Suprapubic skin (tissue), 4 donors: Measurements from ENCODE around the gene CELA1. TPM values are rescaled to one million over a fixed set of nuclear protein-coding genes. Genes with fewer than 3 reads are reported as not detected.

ENCODE experiments used
- DNase-seq, 2 donors: peaks; one replicate each; pipeline ENCODE4 v3.0.0-alpha.2; 2019; ENCODE audit warnings: low spot score in 2 of 2
- H3K27ac ChIP-seq: fragments of 200-600 bp; sonication (generic); one replicate; pipeline ENCODE4 v1.5.1; 2019
- H3K27me3 ChIP-seq: fragments of 200-600 bp; sonication (generic); one replicate; pipeline ENCODE4 v1.5.1; 2019
- H3K36me3 ChIP-seq: fragments of 200-600 bp; sonication (generic); one replicate; pipeline ENCODE4 v1.5.1; 2019
- H3K4me1 ChIP-seq: fragments of 200-600 bp; sonication (generic); one replicate; pipeline ENCODE4 v1.5.1; 2019
- H3K4me3 ChIP-seq: fragments of 200-600 bp; sonication (generic); one replicate; pipeline ENCODE4 v1.5.1; 2019; ENCODE audit warnings: mild to moderate bottlenecking
- H3K9me3 ChIP-seq: fragments of 200-600 bp; sonication (generic); one replicate; pipeline ENCODE4 v1.5.1; 2019
- EP300 ChIP-seq: sonication (generic); formaldehyde crosslinking; IDR thresholded peaks from one replicate; pipeline ENCODE4 v1.6.1; 2017; ENCODE audit warnings: antibody characterized with exemption
- POLR2A ChIP-seq, 2 donors: fragments of 450-650 bp; IDR thresholded peaks; one replicate each; pipeline ENCODE4 v1.6.1; 2017; ENCODE audit warnings: antibody characterized with exemption in 2 of 2, mild to moderate bottlenecking in 2 of 2, moderate library complexity in 2 of 2
- POLR2AphosphoS5 ChIP-seq, 3 donors: sonication (generic); formaldehyde crosslinking; IDR thresholded peaks; one replicate each; pipeline ENCODE4 v1.6.1; 2017; ENCODE audit warnings: antibody characterized with exemption in 3 of 3
- whole genome bisulfite sequencing: methylation state at CpG from one replicate; pipeline ENCODE4 v1.1.5; 2018; 5-methylcytosine and 5-hydroxymethylcytosine counted together
- total RNA-seq, 4 donors: library from RNA; depleted of rRNA; stranded (reverse); fragments of >200 nt; gene quantifications; one replicate each; pipeline ENCODE4 v1.1.0, GENCODE V29; 2016
- TF ChIP-seq, protein P1 (sequence below), 2 donors: fragments of 200-600 bp in 1 of 2; fragments of 450-650 bp in 1 of 2; sonication (generic) in 1 of 2; IDR thresholded peaks; one replicate each; pipeline ENCODE4 v1.5.1; 2016 to 2019; ENCODE audit warnings: antibody characterized with exemption in 2 of 2, mild to moderate bottlenecking in 1 of 2, moderate library complexity in 1 of 2

The CELA1 gene
- total RNA-seq, 4 donors from 2014 or later = not detected

DNA sequence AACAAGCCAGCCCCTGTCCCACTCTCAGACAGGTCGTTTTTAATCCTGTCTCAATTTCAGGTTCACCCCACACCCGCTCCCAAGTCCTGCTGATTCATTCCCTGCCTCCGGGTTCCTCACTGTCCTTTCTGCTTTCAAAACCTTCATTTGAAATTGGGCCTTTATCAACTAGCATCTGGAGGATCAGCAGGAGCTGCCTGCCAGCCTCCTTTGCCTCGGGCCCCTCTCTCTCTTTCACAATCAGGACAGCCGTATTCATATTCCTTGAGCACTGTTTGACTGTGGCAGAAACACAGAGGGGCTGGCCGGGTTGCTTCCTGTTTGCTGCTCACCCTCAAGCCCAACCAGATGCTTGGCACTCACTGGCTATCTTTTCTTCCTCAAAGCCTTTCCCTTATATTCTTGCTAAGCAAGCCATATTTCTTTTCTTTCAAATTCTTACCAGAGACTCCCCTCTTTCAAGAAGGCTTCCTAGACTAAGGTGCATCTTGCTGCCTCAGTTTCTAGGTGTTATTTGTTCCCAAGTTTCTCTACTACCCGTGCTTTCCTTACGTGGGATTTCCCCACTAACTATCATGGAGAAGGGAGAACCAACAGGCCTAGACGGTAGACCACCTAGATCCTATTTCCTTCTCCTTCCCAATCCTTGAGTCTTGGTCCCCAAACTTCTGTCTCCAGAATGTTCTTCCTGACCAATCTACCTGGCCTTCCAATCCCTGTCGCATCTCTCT, 41.8 kb upstream of the CELA1 start:
- no peaks in the 10 kb centered on the region for H3K9me3 ChIP-seq
- no peak overlapping the region for H3K4me3 ChIP-seq
- no peak for DNase-seq
- H3K36me3 ChIP-seq = no peaks in the 10 kb centered on the region
- no peak for TF ChIP-seq POLR2AphosphoS5 (IDR thresholded peaks at IDR 0.05)
- TF ChIP-seq, protein P1, sequence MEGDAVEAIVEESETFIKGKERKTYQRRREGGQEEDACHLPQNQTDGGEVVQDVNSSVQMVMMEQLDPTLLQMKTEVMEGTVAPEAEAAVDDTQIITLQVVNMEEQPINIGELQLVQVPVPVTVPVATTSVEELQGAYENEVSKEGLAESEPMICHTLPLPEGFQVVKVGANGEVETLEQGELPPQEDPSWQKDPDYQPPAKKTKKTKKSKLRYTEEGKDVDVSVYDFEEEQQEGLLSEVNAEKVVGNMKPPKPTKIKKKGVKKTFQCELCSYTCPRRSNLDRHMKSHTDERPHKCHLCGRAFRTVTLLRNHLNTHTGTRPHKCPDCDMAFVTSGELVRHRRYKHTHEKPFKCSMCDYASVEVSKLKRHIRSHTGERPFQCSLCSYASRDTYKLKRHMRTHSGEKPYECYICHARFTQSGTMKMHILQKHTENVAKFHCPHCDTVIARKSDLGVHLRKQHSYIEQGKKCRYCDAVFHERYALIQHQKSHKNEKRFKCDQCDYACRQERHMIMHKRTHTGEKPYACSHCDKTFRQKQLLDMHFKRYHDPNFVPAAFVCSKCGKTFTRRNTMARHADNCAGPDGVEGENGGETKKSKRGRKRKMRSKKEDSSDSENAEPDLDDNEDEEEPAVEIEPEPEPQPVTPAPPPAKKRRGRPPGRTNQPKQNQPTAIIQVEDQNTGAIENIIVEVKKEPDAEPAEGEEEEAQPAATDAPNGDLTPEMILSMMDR (IDR thresholded peaks at IDR 0.05) = no peak
- no peak for TF ChIP-seq EP300
- TF ChIP-seq POLR2A (IDR thresholded peaks at IDR 0.05) = no peak
- H3K27me3 ChIP-seq = peaks cover 4% of the 10 kb centered on the region
- whole genome bisulfite sequencing = 38% methylated on average over 10 of the region's 10 CpGs
- H3K27ac ChIP-seq = no peak overlapping the region
- peaks cover 50% of the 10 kb centered on the region for H3K4me1 ChIP-seq

DNA sequence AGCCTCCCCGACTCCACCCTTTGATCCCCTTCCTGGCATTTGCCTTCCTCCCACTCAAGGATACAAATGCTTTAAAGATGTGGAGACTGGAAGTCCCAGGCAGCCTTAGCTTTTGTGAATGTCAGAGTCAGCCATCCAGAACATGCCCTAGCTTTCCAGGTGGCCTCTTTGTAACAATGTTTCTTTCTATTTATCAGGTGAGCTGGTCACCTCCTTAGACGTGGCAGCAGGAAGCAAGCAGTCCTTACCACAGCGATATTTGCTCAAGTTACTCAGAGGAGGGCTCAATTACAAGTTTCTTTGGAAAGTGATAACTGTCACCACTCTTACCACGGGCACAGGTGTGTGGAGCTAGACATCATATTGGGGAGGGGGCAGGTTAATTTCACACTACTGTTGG, 39.9 kb upstream of the CELA1 start:
- Histone ChIP-seq H3K4me1 (peaks cover 31% of the 10 kb centered on the region), H3K27me3 (peaks cover 2% of the 10 kb centered on the region), H3K36me3 (no peaks in the 10 kb centered on the region), H3K9me3 (no peaks in the 10 kb centered on the region), H3K27ac (no peak overlapping the region), H3K4me3 (no peak overlapping the region)
- 80% methylated on average over 4 of the region's 4 CpGs for WGBS
- DNase-seq = no peak
- TF ChIP-seq POLR2A (IDR thresholded peaks at IDR 0.05) (no peak), EP300 (no peak), POLR2AphosphoS5 (IDR thresholded peaks at IDR 0.05) (no peak)
- TF ChIP-seq, protein P1 (IDR thresholded peaks at IDR 0.05) = no peak

DNA sequence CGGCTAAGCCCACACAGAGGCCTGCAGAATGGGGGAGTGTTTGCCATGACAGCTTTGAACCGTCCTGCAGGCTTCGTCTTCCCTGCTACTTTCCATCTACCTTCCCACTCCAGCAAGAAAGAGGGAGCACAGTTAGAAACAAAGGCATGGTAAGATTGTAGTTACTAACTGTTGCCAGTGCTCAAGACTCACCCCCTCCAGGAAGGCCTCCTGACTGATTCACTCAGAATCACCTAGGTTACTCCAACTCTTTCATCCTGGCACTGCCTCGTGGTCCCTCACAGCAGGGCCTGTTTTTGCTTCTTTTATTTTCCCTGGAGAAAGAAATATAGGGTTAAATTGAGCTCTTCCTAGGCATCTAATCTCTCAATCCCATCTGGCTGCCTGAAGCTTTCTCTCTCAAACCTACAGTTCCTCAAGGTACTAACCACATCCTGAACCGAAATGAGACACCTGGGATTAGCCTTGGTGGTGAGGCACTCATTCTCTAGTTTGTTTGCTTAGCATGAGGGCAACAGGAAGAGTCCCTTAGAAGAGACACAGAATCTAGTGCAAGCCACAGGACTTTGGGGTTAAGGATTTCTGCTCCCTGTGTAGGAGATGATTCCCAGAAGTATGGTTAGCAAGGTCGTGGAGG, 36.9 kb upstream of the CELA1 start:
- H3K27me3 ChIP-seq = no peaks in the 10 kb centered on the region
- WGBS = 74% methylated on average over 6 of the region's 6 CpGs
- TF ChIP-seq, protein P1 (IDR thresholded peaks at IDR 0.05) = no peak
- no peak for TF ChIP-seq POLR2A (IDR thresholded peaks at IDR 0.05)
- no peak for TF ChIP-seq EP300
- TF ChIP-seq POLR2AphosphoS5 (IDR thresholded peaks at IDR 0.05) = no peak
- DNase-seq = no peak
- H3K4me3 ChIP-seq = no peak overlapping the region
- peaks cover 13% of the 10 kb centered on the region for H3K4me1 ChIP-seq
- no peak overlapping the region for H3K27ac ChIP-seq
- no peaks in the 10 kb centered on the region for H3K9me3 ChIP-seq
- peaks cover 3% of the 10 kb centered on the region for H3K36me3 ChIP-seq

DNA sequence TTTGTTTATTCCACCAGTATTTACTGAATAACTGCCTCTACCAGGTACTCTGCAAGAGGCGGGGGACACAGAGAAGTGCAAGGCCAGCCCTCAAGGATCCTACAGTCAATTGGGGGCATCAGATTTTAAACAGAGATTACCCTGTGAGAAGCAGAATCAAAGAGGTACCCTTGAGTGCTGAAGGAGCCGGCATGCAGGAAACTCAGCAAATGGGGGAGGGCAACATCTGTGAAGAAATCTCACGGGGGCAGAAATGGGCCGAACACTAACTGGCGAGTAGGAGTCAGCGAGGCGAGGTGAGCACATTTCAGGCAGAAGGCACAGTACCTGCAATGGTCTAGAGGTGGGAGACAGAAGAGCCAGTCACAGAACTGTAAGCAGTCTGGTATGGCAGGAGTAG, 35.7 kb upstream of the CELA1 start:
- no peak for TF ChIP-seq POLR2A (IDR thresholded peaks at IDR 0.05)
- WGBS = 86% methylated on average over 7 of the region's 7 CpGs
- peaks cover 5% of the 10 kb centered on the region for H3K4me1 ChIP-seq
- no peak overlapping the region for H3K4me3 ChIP-seq
- no peaks in the 10 kb centered on the region for H3K27me3 ChIP-seq
- DNase-seq = no peak
- no peaks in the 10 kb centered on the region for H3K9me3 ChIP-seq
- peaks cover 3% of the 10 kb centered on the region for H3K36me3 ChIP-seq
- no peak overlapping the region for H3K27ac ChIP-seq

DNA sequence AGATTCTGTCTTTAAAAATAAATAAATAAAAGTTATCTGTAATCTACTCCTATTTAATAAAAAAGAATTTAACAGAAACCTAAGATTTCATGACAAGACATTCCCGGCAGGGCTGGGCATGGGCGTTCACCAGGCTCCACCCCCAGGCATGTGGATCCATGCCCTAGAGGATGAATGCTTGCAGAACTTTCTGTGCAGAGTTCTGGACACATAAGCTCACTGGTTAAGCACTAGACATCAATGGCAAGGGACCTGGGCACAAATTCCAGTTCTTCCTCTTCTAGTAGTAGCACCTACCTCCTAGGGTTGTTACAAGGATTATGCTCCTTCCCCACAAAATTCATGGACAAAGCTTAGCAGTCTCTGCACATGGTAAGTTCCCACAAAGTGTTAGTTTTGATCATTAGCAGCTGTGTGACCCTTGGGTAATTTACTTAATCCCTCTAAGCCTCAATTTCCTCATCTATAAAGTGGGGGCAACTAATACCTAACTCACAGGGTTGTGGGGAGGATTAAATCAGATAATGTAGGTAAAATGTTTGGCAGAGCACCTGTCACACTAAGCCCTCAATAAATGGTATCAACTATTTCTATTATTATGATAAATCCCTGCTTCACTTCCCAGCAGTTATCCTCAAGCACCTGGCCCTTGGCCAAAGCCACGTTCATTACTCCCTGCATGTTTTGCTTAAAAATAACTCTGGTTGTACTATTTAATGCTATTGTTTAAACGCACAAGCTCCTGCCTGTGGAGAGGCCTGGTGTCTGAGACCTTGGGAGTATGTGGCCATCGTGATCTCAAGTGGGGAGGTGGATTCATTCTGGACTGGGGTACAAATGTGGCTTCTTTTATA, 35.0 kb upstream of the CELA1 start:
- H3K36me3 ChIP-seq = peaks cover 3% of the 10 kb centered on the region

More for the DNA sequence above, 35.0 kb upstream of the CELA1 start:
- 45% methylated on average over 5 of the region's 5 CpGs for WGBS
- peaks cover 5% of the 10 kb centered on the region for H3K4me1 ChIP-seq
- H3K9me3 ChIP-seq = no peaks in the 10 kb centered on the region
- H3K4me3 ChIP-seq = no peak overlapping the region
- no peaks in the 10 kb centered on the region for H3K27me3 ChIP-seq
- TF ChIP-seq, protein P1 (IDR thresholded peaks at IDR 0.05) = no peak
- no peak for TF ChIP-seq POLR2AphosphoS5 (IDR thresholded peaks at IDR 0.05)
- no peak for TF ChIP-seq POLR2A (IDR thresholded peaks at IDR 0.05)
- TF ChIP-seq EP300 = no peak
- no peak for DNase-seq
- no peak overlapping the region for H3K27ac ChIP-seq
